ENCODE results near the gene TUBA1A. TPM values are rescaled to one million over a fixed set of nuclear protein-coding genes. Genes with fewer than 3 reads are reported as not detected.
"Not testable (repeated sequence)": the region's sequence is repeated elsewhere in the genome, so short reads cannot be mapped to it uniquely, and the experiment has no call there.

The TUBA1A gene
- polyA plus RNA-seq, 1 experiment: 1,918 TPM

- Histone ChIP-seq H3K27ac (ENCODE audit: low read depth, low read length) (no peak overlapping the region), H3K27me3 (ENCODE audit: control insufficient read depth, insufficient read depth, low read length) (no peaks in the 10 kb centered on the region), H3K9me3 (ENCODE audit: control insufficient read depth, insufficient read depth, low read length) (no peaks in the 10 kb centered on the region), H3K4me3 (ENCODE audit: low read depth, low read length) (no peak overlapping the region)
- ChIA-PET POLR2A (interaction anchor here (0.5 to 1.7 kb wide), 2 partner anchors 9 to 53 kb away, joined by 3 to 9 read pairs; partner anchors contain the start of gene TUBA1A), CTCF (interaction anchor here (0.7 kb wide), 1 partner anchor 38 kb away, joined by 3 read pairs; no protein-coding TSS in a partner anchor)
- TF ChIP-seq CTCF (IDR thresholded peaks at IDR 0.05; ENCODE audit: low read depth, low read length): no peak
- DNase-seq (ENCODE audit: low read depth, low spot score): no peak
Observed at GRCh38 chr12:49197256-49197655, 8.4 kb upstream of the TUBA1A start.

GRCh38 chr12:49195736-49196135 is 6.9 kb upstream of the TUBA1A start:
- Histone ChIP-seq H3K9me3 (ENCODE audit: control insufficient read depth, insufficient read depth, low read length) (no peaks in the 10 kb centered on the region), H3K27ac (ENCODE audit: low read depth, low read length) (no peak overlapping the region), H3K27me3 (ENCODE audit: control insufficient read depth, insufficient read depth, low read length) (no peaks in the 10 kb centered on the region), H3K4me3 (ENCODE audit: low read depth, low read length) (no peak overlapping the region)
- no peak for TF ChIP-seq CTCF (IDR thresholded peaks at IDR 0.05; ENCODE audit: low read depth, low read length)
- ChIA-PET POLR2A (no interaction called here), CTCF (interaction anchor here (1.5 kb wide), 1 partner anchor 108 kb away, joined by 3 read pairs; no protein-coding TSS in a partner anchor)
- no peak for DNase-seq (ENCODE audit: low read depth, low spot score)

GRCh38 chr12:49193746-49194145 is 4.9 kb upstream of the TUBA1A start:
- POLR2A ChIA-PET; H3K27me3 ChIP-seq (ENCODE audit: control insufficient read depth, insufficient read depth, low read length): not testable (repeated sequence)

DNA sequence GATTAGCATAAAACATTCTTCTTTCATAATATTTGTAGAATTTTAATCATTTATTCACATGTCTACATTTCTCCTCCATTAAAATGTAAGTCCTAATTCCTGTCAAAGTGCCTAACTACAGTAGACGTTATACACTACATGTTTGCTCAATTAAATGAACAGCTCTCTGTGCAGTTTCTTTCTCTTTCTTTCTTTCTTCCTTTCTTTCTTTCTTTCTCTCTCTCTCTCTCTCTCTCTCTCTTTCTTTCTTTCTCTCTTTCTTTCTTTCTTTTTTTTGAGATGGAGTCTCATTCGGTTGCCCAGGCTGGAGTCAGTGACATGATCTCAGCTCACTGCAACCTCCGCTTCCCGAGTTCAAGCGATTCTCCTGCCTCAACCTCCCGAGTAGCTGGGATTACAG is 2.6 kb upstream of the TUBA1A start:
- POLR2A ChIA-PET: interaction anchor here (0.6 kb wide), 1 partner anchor 9 kb away, joined by 3 read pairs; no protein-coding TSS in a partner anchor
- H3K4me3 ChIP-seq (ENCODE audit: low read depth, low read length); H3K9me3 ChIP-seq (ENCODE audit: control insufficient read depth, insufficient read depth, low read length); H3K27ac ChIP-seq (ENCODE audit: low read depth, low read length); CTCF ChIA-PET; DNase-seq (ENCODE audit: low read depth, low spot score); H3K27me3 ChIP-seq (ENCODE audit: control insufficient read depth, insufficient read depth, low read length): not testable (repeated sequence)

More at GRCh38 chr12:49193746-49194145, 4.9 kb upstream of the TUBA1A start:
- H3K4me3 ChIP-seq (ENCODE audit: low read depth, low read length); H3K27ac ChIP-seq (ENCODE audit: low read depth, low read length); H3K9me3 ChIP-seq (ENCODE audit: control insufficient read depth, insufficient read depth, low read length); CTCF ChIA-PET; DNase-seq (ENCODE audit: low read depth, low spot score): not testable (repeated sequence)

DNA sequence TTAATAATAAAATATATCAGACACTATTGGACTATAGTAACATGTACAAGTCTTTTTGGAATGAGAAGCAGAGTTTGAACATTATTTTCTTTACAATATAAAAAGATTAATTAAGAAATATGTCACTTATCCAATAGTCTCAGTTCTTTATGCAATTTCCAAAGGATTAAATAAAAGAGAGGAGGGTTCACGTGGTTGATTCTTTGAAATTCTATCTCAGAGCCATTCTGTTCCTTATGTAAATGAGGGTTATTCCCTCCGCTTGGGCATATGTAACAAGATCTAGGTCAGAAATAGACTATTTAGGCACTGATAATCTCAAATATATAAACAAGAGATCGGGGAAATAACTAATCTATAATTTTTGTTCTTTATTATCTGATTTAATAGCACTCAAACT is 2.1 kb upstream of the TUBA1A start:
- no peaks in the 10 kb centered on the region for H3K27me3 ChIP-seq (ENCODE audit: control insufficient read depth, insufficient read depth, low read length)
- H3K9me3 ChIP-seq (ENCODE audit: control insufficient read depth, insufficient read depth, low read length): peaks cover 3% of the 10 kb centered on the region; the same call in 1 of the 2 replicates
- ChIA-PET CTCF (interaction anchor here (0.7 to 1.7 kb wide), 3 partner anchors 42 to 53 kb away, joined by 3 to 8 read pairs (median 4); no protein-coding TSS in a partner anchor), POLR2A (interaction anchor here (0.7 to 4.7 kb wide), 2 partner anchors 42 to 397 kb away, joined by 4 to 52 read pairs; no protein-coding TSS in a partner anchor)
- no peak overlapping the region for H3K27ac ChIP-seq (ENCODE audit: low read depth, low read length)
- no peak for TF ChIP-seq CTCF (IDR thresholded peaks at IDR 0.05; ENCODE audit: low read depth, low read length)
- no peak overlapping the region for H3K4me3 ChIP-seq (ENCODE audit: low read depth, low read length)
- no peak for DNase-seq (ENCODE audit: low read depth, low spot score)

All from AG04450 (cell line).